GM13977 (cell line): Measurements from ENCODE around the gene MCCD1.

Experiments
- DNase-seq: peaks from one replicate; pipeline ENCODE4 v3.0.0; 2012; ENCODE audit warnings: low spot score
- in situ Hi-C: fragments of 300-500 bp; cut with MboI; formaldehyde crosslinking; loops from one replicate; pipeline ENCODE4 v1.12.0; 2022; ENCODE audit warnings: low sequenced_read_pairs, low pct_unique_long_range_greater_than_20kb, mixed read lengths, inconsistent platforms; ENCODE audit not compliant: unreplicated experiment
- TF ChIP-seq, protein P1 (sequence below): IDR thresholded peaks from 2 replicates; pipeline ENCODE4 v1.5.1; 2012; ENCODE audit warnings: mild to moderate bottlenecking, control low read depth; ENCODE audit not compliant: insufficient read depth; ENCODE audit errors: extremely low read depth, missing control alignments

The MCCD1 gene

DNA sequence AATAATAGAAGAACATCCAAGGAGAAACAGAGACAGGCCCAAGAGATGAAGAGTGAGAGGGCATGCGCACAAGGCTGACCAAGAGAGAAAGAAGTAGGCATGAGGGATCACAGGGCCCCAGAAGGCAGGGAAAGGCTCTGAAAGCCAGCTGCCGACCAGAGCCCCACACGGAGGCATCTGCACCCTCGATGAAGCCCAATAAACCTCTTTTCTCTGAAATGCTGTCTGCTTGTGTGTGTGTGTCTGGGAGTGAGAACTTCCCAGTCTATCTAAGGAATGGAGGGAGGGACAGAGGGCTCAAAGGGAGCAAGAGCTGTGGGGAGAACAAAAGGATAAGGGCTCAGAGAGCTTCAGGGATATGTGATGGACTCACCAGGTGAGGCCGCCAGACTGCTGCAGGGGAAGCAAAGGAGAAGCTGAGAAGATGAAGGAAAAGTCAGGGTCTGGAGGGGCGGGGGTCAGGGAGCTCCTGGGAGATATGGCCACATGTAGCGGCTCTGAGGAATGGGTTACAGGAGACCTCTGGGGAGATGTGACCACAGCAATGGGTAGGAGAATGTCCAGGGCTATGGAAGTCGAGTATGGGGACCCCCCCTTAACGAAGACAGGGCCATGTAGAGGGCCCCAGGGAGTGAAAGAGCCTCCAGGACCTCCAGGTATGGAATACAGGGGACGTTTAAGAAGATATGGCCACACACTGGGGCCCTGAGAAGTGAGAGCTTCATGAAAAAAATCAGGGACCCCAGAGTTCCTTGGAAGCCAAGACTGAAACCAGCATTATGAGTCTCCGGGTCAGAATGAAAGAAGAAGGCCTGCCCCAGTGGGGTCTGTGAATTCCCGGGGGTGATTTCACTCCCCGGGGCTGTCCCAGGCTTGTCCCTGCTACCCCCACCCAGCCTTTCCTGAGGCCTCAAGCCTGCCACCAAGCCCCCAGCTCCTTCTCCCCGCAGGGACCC is 45.6 kb downstream of the MCCD1 start:
- in situ Hi-C loops = no loop called here
- no peak for DNase-seq
- TF ChIP-seq, protein P1, sequence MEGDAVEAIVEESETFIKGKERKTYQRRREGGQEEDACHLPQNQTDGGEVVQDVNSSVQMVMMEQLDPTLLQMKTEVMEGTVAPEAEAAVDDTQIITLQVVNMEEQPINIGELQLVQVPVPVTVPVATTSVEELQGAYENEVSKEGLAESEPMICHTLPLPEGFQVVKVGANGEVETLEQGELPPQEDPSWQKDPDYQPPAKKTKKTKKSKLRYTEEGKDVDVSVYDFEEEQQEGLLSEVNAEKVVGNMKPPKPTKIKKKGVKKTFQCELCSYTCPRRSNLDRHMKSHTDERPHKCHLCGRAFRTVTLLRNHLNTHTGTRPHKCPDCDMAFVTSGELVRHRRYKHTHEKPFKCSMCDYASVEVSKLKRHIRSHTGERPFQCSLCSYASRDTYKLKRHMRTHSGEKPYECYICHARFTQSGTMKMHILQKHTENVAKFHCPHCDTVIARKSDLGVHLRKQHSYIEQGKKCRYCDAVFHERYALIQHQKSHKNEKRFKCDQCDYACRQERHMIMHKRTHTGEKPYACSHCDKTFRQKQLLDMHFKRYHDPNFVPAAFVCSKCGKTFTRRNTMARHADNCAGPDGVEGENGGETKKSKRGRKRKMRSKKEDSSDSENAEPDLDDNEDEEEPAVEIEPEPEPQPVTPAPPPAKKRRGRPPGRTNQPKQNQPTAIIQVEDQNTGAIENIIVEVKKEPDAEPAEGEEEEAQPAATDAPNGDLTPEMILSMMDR = peak; percentile 45

DNA sequence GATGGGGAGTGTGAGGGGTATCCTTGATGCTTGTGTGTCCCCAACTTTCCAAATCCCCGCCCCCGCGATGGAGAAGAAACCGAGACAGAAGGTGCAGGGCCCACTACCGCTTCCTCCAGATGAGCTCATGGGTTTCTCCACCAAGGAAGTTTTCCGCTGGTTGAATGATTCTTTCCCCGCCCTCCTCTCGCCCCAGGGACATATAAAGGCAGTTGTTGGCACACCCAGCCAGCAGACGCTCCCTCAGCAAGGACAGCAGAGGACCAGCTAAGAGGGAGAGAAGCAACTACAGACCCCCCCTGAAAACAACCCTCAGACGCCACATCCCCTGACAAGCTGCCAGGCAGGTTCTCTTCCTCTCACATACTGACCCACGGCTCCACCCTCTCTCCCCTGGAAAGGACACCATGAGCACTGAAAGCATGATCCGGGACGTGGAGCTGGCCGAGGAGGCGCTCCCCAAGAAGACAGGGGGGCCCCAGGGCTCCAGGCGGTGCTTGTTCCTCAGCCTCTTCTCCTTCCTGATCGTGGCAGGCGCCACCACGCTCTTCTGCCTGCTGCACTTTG is 46.7 kb downstream of the MCCD1 start, which contains the start of gene TNF:
Gene TNF, plus strand, starts transcription at position 231 of the 567 bp plus-strand sequence. Its CDS starts 177 bp downstream, at position 408.
- TF ChIP-seq, protein P1 = peak; percentile 5
- in situ Hi-C loops = no loop called here
- peak; percentile 82 for DNase-seq

GRCh38 chr6:31575952-31576685 is 47.4 kb downstream of the MCCD1 start:
- TF ChIP-seq, protein P1 = no peak
- in situ Hi-C loops = no loop called here
- no peak for DNase-seq

DNA sequence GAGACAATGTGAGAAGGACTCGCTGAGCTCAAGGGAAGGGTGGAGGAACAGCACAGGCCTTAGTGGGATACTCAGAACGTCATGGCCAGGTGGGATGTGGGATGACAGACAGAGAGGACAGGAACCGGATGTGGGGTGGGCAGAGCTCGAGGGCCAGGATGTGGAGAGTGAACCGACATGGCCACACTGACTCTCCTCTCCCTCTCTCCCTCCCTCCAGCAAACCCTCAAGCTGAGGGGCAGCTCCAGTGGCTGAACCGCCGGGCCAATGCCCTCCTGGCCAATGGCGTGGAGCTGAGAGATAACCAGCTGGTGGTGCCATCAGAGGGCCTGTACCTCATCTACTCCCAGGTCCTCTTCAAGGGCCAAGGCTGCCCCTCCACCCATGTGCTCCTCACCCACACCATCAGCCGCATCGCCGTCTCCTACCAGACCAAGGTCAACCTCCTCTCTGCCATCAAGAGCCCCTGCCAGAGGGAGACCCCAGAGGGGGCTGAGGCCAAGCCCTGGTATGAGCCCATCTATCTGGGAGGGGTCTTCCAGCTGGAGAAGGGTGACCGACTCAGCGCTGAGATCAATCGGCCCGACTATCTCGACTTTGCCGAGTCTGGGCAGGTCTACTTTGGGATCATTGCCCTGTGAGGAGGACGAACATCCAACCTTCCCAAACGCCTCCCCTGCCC is 48.3 kb downstream of the MCCD1 start:
- TF ChIP-seq, protein P1 = no peak
- DNase-seq = no peak
- in situ Hi-C loops = no loop called here

DNA sequence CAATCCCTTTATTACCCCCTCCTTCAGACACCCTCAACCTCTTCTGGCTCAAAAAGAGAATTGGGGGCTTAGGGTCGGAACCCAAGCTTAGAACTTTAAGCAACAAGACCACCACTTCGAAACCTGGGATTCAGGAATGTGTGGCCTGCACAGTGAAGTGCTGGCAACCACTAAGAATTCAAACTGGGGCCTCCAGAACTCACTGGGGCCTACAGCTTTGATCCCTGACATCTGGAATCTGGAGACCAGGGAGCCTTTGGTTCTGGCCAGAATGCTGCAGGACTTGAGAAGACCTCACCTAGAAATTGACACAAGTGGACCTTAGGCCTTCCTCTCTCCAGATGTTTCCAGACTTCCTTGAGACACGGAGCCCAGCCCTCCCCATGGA is 48.8 kb downstream of the MCCD1 start:
- in situ Hi-C loops = no loop called here
- TF ChIP-seq, protein P1 = no peak
- DNase-seq = no peak
